ENCODE data around the gene RAD23A. TPM values are rescaled to one million over a fixed set of nuclear protein-coding genes. Genes with fewer than 3 reads are reported as not detected.

Gene RAD23A
- total and polyA plus RNA-seq, 2 of the 4 experiments (the other 2 are of a cell fraction): 54.3 to 67.8 TPM

- H3K4me1 ChIP-seq (ENCODE audit: control insufficient read depth, insufficient read depth, low read length): peaks cover 25% of the 10 kb centered on the region
- H2BK20ac ChIP-seq (ENCODE audit: low read depth, low read length): no peak overlapping the region; the same call in 1 of the 2 replicates
- H3K9me1 ChIP-seq (ENCODE audit: insufficient read depth, low read length): peaks cover 5% of the 10 kb centered on the region; the same call in 1 of the 2 replicates
- peak overlapping the region; percentile 24 for H4K91ac ChIP-seq (ENCODE audit: insufficient read depth, low read depth, low read length)
- peak overlapping the region; percentile 26 for H2BK120ac ChIP-seq (ENCODE audit: low read depth, low read length)
- in situ Hi-C loops (cut with MboI; ENCODE audit: low sequenced_read_pairs): no loop called here
- TF ChIP-seq CTCF (conservative IDR thresholded peaks at IDR 0.05; ENCODE audit: low read depth, low read length): no peak
- TF ChIP-seq SMC3 (IDR thresholded peaks at IDR 0.05; ENCODE audit: low read depth, low read length): no peak
- no peak for TF ChIP-seq CHD1 (IDR thresholded peaks at IDR 0.05; ENCODE audit: low read depth, low read length)
- TF ChIP-seq MAZ (IDR thresholded peaks at IDR 0.05; ENCODE audit: borderline replicate concordance, low read depth, low read length): no peak
- TF ChIP-seq ELK1 (IDR thresholded peaks at IDR 0.05; ENCODE audit: borderline replicate concordance, low read depth, low read length): no peak
- no peak for TF ChIP-seq CEBPB (IDR thresholded peaks at IDR 0.05; ENCODE audit: low read depth, low read length)
- no peak for TF ChIP-seq USF2 (IDR thresholded peaks at IDR 0.05; ENCODE audit: low read depth, low read length)
- TF ChIP-seq POLR2A (IDR thresholded peaks at IDR 0.05; ENCODE audit: low read depth, low read length): no peak
- no peak for TF ChIP-seq FOS (IDR thresholded peaks at IDR 0.05; ENCODE audit: low read depth, low read length)
- no peak for TF ChIP-seq RCOR1 (IDR thresholded peaks at IDR 0.05; ENCODE audit: insufficient replicate concordance, low read length)
- TF ChIP-seq MAFK (IDR thresholded peaks at IDR 0.05; ENCODE audit: low read depth, low read length): no peak
- no peak for TF ChIP-seq RFX5 (IDR thresholded peaks at IDR 0.05; ENCODE audit: low read depth, low read length)
- TF ChIP-seq MXI1 (IDR thresholded peaks at IDR 0.05; ENCODE audit: borderline replicate concordance, low read depth, low read length): no peak
- no peak for TF ChIP-seq NFE2L2 (IDR thresholded peaks at IDR 0.05; ENCODE audit: low read depth, low read length)
- peaks cover 58% of the 10 kb centered on the region for H3K36me3 ChIP-seq (ENCODE audit: control insufficient read depth, insufficient read depth, low read length)
- peak overlapping the region; percentile 54 to 62; a peak in 2 of 4 replicates for H4K8ac ChIP-seq (ENCODE audit: low read depth in 2 of 2, low read length in 2 of 2)
- peak overlapping the region; percentile 66 for H3K4ac ChIP-seq (ENCODE audit: low read depth, low read length)
- H3K9me3 ChIP-seq (ENCODE audit: control insufficient read depth, insufficient read depth, low read length): no peaks in the 10 kb centered on the region
- H2AK5ac ChIP-seq (ENCODE audit: low read depth, low read length): peak overlapping the region; percentile 21; the same call in 1 of the 2 replicates
- peaks cover 22 to 74% of the 10 kb centered on the region in 2 experiments for H3K79me1 ChIP-seq (ENCODE audit: low read depth in 1 of 2, low read length in 2 of 2)
- H2BK15ac ChIP-seq (ENCODE audit: low read depth, low read length): no peak overlapping the region
- no peaks in the 10 kb centered on the region for H3K27me3 ChIP-seq (ENCODE audit: control insufficient read depth, insufficient read depth, low read length)
- 0 out of 2 replicates have a peak overlapping the region, but pooled peaks have one; percentile 37 for H3K14ac ChIP-seq (replicated peaks; ENCODE audit: low read depth, low read length)
- H2AK9ac ChIP-seq (replicated peaks; ENCODE audit: low read depth, low read length, poor library complexity): peak overlapping the region; percentile 91
- no peak for DNase-seq
- H2BK5ac ChIP-seq (ENCODE audit: low read depth, low read length, poor library complexity, severe bottlenecking): peak overlapping the region; percentile 85
- dilution Hi-C loops (cut with HindIII; ENCODE audit: low sequenced_read_pairs, unreplicated experiment): no loop called here
- CTCF ChIA-PET: interaction anchor here (1.0 kb wide), 1 partner anchor 12 kb away, joined by 3 read pairs; no protein-coding TSS in a partner anchor
- no TSS peak for BruUV-seq (replicated peaks)
- WGBS, 2 experiments (ENCODE audit: extremely low coverage in 2 of 2, insufficient read length in 1 of 2): no CpG with 5 or more reads among the region's 11 CpGs
- peak overlapping the region; percentile 71; the same call in 1 of the 2 replicates for H3K23ac ChIP-seq (ENCODE audit: low read depth, low read length)
- H3K9ac ChIP-seq (ENCODE audit: low read depth, low read length): peak overlapping the region; percentile 39
- intact Hi-C loops (cut with micrococcal nuclease): no loop called here
- peak overlapping the region; percentile 9 for H4K5ac ChIP-seq (ENCODE audit: low read depth, low read length)
- H2AFZ ChIP-seq (replicated peaks; ENCODE audit: low read length, poor library complexity): peak overlapping the region; percentile 27
- H3K18ac ChIP-seq (ENCODE audit: low read depth, low read length): no peak overlapping the region
- H3K4me3 ChIP-seq (ENCODE audit: insufficient read depth, low read depth, low read length): no peak overlapping the region
- H3K56ac ChIP-seq (ENCODE audit: extremely low read depth, insufficient read depth, low read length): no peak overlapping the region; the same call in 1 of the 2 replicates
- POLR2A ChIA-PET (ENCODE audit: unreplicated experiment): no interaction called here
- H3K27ac ChIP-seq (ENCODE audit: insufficient read depth, low read length): peak overlapping the region; percentile 87
- H3K4me2 ChIP-seq (ENCODE audit: low read depth, low read length): peak overlapping the region; percentile 38
- peaks cover 25% of the 10 kb centered on the region; the same call in 1 of the 2 replicates for H4K20me1 ChIP-seq (ENCODE audit: insufficient read depth, low read length)
- peak; percentile 8 for ATAC-seq (ENCODE audit: low read depth)
Measured at GRCh38 chr19:12953138-12953798, 7.6 kb downstream of the RAD23A start.

All from IMR-90 (cell line).